KG1 (cell line): ENCODE data around the gene UMOD.

ENCODE experiments used
- DNase-seq: peaks from one replicate; lab custom pipeline; 2025; lab: John Stamatoyannopoulos, UW

The UMOD gene

DNA sequence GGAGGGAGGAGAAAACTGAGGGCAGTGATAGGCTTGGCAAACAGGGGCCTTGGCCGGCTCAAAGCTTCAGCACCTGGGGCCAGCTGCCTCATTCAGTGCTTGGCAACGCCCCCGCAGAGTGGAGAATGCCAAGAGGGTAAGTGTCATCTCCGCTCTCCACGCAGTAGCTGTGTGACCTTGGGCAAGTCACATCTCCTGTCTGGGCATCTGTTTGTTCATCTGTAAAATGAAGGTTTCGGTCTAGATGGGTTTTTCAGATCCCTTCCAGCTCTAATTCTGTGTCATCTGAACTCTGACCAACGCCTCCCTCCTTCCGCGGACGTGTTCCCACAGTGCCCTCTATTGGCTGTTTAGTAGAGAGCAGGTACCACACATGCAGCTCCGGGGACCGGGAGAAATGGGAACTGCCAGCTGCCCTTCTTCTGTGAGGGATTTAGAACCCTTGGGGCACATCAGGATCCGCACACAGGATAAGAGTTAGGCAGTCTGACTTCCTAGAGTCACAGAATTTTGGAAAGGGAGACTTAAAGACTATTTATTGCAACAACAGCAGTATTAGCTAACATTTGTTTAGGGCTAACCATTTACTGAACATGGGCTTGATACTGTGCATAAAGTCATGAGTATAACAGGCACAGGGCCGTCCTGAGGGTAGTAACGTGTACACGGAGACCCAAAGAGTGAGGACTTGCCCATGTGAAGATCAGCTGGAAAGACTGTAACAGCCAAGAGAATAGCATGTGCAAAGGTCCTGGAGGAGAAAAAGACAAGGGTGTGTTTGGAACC is 52.0 kb downstream of the UMOD start:
- no peak for DNase-seq

GRCh38 chr16:20298452-20298851 is 54.1 kb downstream of the UMOD start:
- DNase-seq: no peak

DNA sequence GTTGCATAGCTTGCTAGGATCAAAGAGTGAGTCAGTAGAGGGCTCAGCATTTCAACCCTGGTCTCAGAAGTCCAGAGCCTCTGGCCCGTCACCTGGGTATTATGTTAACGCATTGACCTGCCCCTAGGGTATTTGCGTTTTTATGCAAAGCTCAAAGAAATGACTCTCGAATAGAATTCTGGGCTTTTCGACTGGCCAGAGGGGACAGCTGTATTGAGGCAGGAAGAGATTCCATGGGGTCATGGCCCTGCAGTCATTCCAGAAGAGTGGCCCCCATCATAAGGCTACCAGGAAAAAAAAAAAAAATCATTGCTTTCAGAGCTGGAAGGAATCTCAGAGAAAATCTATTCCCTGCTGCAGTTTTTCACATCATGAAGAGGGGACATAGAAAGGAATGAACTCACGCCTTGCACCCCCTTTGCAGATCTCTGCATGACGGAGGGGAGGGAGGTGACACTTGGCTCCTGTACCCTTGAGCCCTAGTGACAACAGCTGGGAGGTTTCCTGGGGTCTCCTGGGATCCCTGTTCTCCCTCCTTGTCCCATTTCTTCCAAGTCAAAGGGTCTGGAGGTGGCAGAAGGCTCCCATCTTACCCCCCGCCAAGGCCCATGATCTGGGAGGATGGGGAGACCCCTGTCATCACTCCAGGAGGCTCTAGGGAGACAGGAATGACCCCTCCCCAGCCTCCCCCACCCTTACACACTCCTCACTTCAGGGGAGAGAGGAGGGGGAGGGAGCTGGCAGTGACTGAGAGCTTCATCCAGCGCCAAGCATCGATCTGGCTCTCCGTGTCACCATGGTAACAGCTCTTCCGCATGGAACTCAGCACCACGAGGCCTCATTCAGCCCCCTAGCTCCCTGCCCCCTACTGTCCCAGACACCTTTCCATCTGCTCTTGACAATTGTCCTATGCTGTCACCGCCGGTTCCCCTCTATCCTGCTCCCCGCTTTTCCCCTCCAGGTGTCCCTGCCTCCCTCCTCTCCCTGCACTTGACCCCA is 61.0 kb downstream of the UMOD start:
- no peak for DNase-seq

DNA sequence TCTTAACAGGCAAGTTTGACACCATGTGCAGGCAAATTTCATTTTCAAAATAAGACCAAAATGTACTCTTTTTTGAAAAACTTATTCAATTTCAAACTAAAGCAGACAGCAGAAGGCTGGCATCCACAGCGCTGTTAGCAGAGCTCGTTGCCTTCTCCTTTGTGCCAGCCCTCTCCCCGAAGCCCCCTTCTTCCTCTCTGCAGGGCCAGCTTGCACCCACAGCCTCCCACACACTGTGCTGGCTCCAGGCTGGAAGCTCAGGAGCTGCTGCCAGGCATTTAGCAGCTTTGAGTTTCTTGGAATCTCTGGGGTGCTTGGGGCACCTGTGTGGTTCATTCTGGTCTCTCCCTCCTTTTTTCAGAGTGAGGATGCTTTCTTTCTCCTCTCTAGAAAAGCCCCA is 62.9 kb downstream of the UMOD start:
- no peak for DNase-seq

- DNase-seq: no peak
Measured at GRCh38 chr16:20285993-20286499, 66.5 kb downstream of the UMOD start.
